CD4-positive, alpha-beta T cell (primary cell): Measurements from ENCODE around the gene ARHGAP29. TPM values are rescaled to one million over a fixed set of nuclear protein-coding genes. Genes with fewer than 3 reads are reported as not detected.

ENCODE experiments used
- ATAC-seq: fragments of 200-7000 bp; cut with Tn5 transposase; one replicate; pipeline ENCODE4 v1.10.0; 2022; ENCODE audit warnings: mild to moderate bottlenecking; ENCODE audit not compliant: poor library complexity
- CTCF ChIA-PET: fragments of 350-600 bp; sonication (Branson Sonifier 250); formaldehyde crosslinking; loops from one replicate; lab custom pipeline; 2021; ENCODE audit warnings: antibody characterized with exemption, inconsistent platforms; lab: Charles Lee
- POLR2A ChIA-PET: fragments of 350-600 bp; sonication (Branson Sonifier 250); formaldehyde crosslinking; loops from one replicate; lab custom pipeline; 2021; ENCODE audit warnings: antibody characterized with exemption, inconsistent platforms; lab: Charles Lee
- DNase-seq, 14 experiments: peaks; one replicate each; pipeline ENCODE4 v3.0.0-alpha.2; 2013 to 2020; ENCODE audit warnings: mixed read lengths in 2 of 14
- H3K27ac ChIP-seq, 2 donors: one replicate each; pipeline versions ENCODE4 v1.5.1 to v1.7.0; 2013; ENCODE audit warnings: low read length in 2 of 2, low read depth in 1 of 2, mild to moderate bottlenecking in 1 of 2
- H3K27me3 ChIP-seq, 2 experiments: 1 replicate in 1 of 2; 2 replicates in 1 of 2; pipeline versions ENCODE4 v1.6.1 to v1.7.0; 2013; ENCODE audit warnings: low read length in 2 of 2, control low read depth in 1 of 2, mild to moderate bottlenecking in 1 of 2, moderate library complexity in 1 of 2; ENCODE audit not compliant: insufficient read depth in 2 of 2, control insufficient read depth in 1 of 2
- H3K36me3 ChIP-seq: one replicate; pipeline ENCODE4 v1.6.1; 2013; ENCODE audit warnings: low read length, control low read depth; ENCODE audit not compliant: insufficient read depth
- H3K4me1 ChIP-seq: one replicate; pipeline ENCODE4 v1.6.1; 2013; ENCODE audit warnings: low read length, control low read depth; ENCODE audit not compliant: insufficient read depth
- H3K4me3 ChIP-seq: one replicate; pipeline ENCODE4 v1.5.1; 2013; ENCODE audit warnings: mild to moderate bottlenecking, low read length, moderate library complexity
- H3K9me3 ChIP-seq, 2 experiments: 1 replicate in 1 of 2; 2 replicates in 1 of 2; pipeline versions ENCODE4 v1.6.1 to v1.7.0; 2013; ENCODE audit warnings: low read length in 2 of 2, mild to moderate bottlenecking in 2 of 2, control low read depth in 1 of 2, moderate library complexity in 1 of 2; ENCODE audit not compliant: control insufficient read depth in 1 of 2, insufficient read depth in 1 of 2
- H3K27ac Mint-ChIP-seq: one replicate; pipeline ENCODE4 v1.8.0; 2020; ENCODE audit warnings: mixed read lengths
- H3K27me3 Mint-ChIP-seq: one replicate; pipeline ENCODE4 v1.8.0; 2021; ENCODE audit warnings: mixed read lengths
- H3K36me3 Mint-ChIP-seq: one replicate; pipeline ENCODE4 v1.8.0; 2021; ENCODE audit warnings: low read depth, mixed read lengths
- H3K4me1 Mint-ChIP-seq: one replicate; pipeline ENCODE4 v1.8.0; 2021; ENCODE audit warnings: low read depth, mixed read lengths
- H3K4me3 Mint-ChIP-seq: one replicate; pipeline ENCODE4 v1.8.0; 2020; ENCODE audit warnings: mild to moderate bottlenecking, mixed read lengths
- H3K9me3 Mint-ChIP-seq: one replicate; pipeline ENCODE4 v1.8.0; 2020; ENCODE audit warnings: mixed read lengths
- CTCF ChIP-seq: fragments of 200-600 bp; IDR thresholded peaks from one replicate; pipeline ENCODE4 v1.8.0; 2022; ENCODE audit warnings: antibody characterized with exemption, mild to moderate bottlenecking
- intact Hi-C, 2 experiments: fragments of 100-400 bp; cut with DNase I in 1 of 2; cut with micrococcal nuclease in 1 of 2; formaldehyde crosslinking; loops; one replicate each; pipeline versions ENCODE4 v1.15.1 to v1.9.0; 2023 to 2025; cut with DNase I, micrococcal nuclease
- total RNA-seq, 174 experiments: library from RNA in 2 of 174; stranded (reverse) in 2 of 174; gene quantifications; one replicate each; pipeline ENCODE4 v1.2.3 and lab custom pipeline; 2021 to 2026

The ARHGAP29 gene
- total RNA-seq, 2 experiments from 2014 or later, result not detected

- Histone ChIP-seq H3K27ac (no peak overlapping the region), H3K36me3 (no peaks in the 10 kb centered on the region), H3K9me3 (no peaks in the 10 kb centered on the region), H3K4me1 (no peaks in the 10 kb centered on the region), H3K4me3 (no peak overlapping the region), H3K27me3 (peaks cover 0 to 4% of the 10 kb centered on the region in 2 experiments)
- H3K27me3 Mint-ChIP-seq, result peaks cover 30% of the 10 kb centered on the region
- H3K4me1 Mint-ChIP-seq, result no peaks in the 10 kb centered on the region
- no peaks in the 10 kb centered on the region for H3K9me3 Mint-ChIP-seq
- TF ChIP-seq CTCF, result no peak
- DNase-seq, result no peak
- ChIA-PET POLR2A (no interaction called here), CTCF (no interaction called here)
- intact Hi-C loops, result no loop called here
- no peak overlapping the region for H3K27ac Mint-ChIP-seq
- no peaks in the 10 kb centered on the region for H3K36me3 Mint-ChIP-seq
- H3K4me3 Mint-ChIP-seq, result no peak overlapping the region
- ATAC-seq, result no peak
Observed at GRCh38 chr1:94215955-94216354, 21.4 kb downstream of the ARHGAP29 start.

GRCh38 chr1:94209982-94210381 is 27.4 kb downstream of the ARHGAP29 start:
- peaks cover 14% of the 10 kb centered on the region for H3K27me3 Mint-ChIP-seq

GRCh38 chr1:94209425-94209824 is 28.0 kb downstream of the ARHGAP29 start:
- Histone ChIP-seq H3K9me3 (no peaks in the 10 kb centered on the region), H3K4me1 (no peaks in the 10 kb centered on the region), H3K27me3 (peaks cover 0 to 4% of the 10 kb centered on the region in 2 experiments), H3K27ac (no peak overlapping the region), H3K4me3 (no peak overlapping the region), H3K36me3 (no peaks in the 10 kb centered on the region)
- ATAC-seq, result no peak
- POLR2A ChIA-PET, result no interaction called here
- Mint-ChIP-seq H3K4me1 (no peaks in the 10 kb centered on the region), H3K9me3 (no peaks in the 10 kb centered on the region), H3K36me3 (no peaks in the 10 kb centered on the region), H3K4me3 (no peak overlapping the region), H3K27ac (no peak overlapping the region), H3K27me3 (peaks cover 11% of the 10 kb centered on the region)
- intact Hi-C loops, result no loop called here
- DNase-seq, result no peak
- CTCF ChIA-PET, result interaction anchor here (0.5 kb wide), 1 partner anchor 123 kb away, joined by 3 read pairs; no protein-coding TSS in a partner anchor
- no peak for TF ChIP-seq CTCF

More at GRCh38 chr1:94209982-94210381, 27.4 kb downstream of the ARHGAP29 start:
- Mint-ChIP-seq H3K27ac (no peak overlapping the region), H3K36me3 (no peaks in the 10 kb centered on the region), H3K4me1 (no peaks in the 10 kb centered on the region), H3K9me3 (no peaks in the 10 kb centered on the region), H3K4me3 (no peak overlapping the region)
- Histone ChIP-seq H3K27me3 (peaks cover 0 to 4% of the 10 kb centered on the region in 2 experiments), H3K27ac (no peak overlapping the region), H3K9me3 (no peaks in the 10 kb centered on the region), H3K36me3 (no peaks in the 10 kb centered on the region), H3K4me1 (no peaks in the 10 kb centered on the region), H3K4me3 (no peak overlapping the region)
- intact Hi-C loops, result no loop called here
- CTCF ChIA-PET, result no interaction called here
- no peak for TF ChIP-seq CTCF
- POLR2A ChIA-PET, result no interaction called here
- ATAC-seq (no peak), DNase-seq (no peak)
